NCI-H2081 treated with DMSO at 0.1 percent for 48 hours (cell line): ENCODE results near the gene SELENBP1.
"Not testable (repeated sequence)": the region's sequence is repeated elsewhere in the genome, so short reads cannot be mapped to it uniquely, and the experiment has no call there.

Experiments used
- DNase-seq: peaks from one replicate; lab custom pipeline; 2025; lab: John Stamatoyannopoulos, UW

The SELENBP1 gene

DNA sequence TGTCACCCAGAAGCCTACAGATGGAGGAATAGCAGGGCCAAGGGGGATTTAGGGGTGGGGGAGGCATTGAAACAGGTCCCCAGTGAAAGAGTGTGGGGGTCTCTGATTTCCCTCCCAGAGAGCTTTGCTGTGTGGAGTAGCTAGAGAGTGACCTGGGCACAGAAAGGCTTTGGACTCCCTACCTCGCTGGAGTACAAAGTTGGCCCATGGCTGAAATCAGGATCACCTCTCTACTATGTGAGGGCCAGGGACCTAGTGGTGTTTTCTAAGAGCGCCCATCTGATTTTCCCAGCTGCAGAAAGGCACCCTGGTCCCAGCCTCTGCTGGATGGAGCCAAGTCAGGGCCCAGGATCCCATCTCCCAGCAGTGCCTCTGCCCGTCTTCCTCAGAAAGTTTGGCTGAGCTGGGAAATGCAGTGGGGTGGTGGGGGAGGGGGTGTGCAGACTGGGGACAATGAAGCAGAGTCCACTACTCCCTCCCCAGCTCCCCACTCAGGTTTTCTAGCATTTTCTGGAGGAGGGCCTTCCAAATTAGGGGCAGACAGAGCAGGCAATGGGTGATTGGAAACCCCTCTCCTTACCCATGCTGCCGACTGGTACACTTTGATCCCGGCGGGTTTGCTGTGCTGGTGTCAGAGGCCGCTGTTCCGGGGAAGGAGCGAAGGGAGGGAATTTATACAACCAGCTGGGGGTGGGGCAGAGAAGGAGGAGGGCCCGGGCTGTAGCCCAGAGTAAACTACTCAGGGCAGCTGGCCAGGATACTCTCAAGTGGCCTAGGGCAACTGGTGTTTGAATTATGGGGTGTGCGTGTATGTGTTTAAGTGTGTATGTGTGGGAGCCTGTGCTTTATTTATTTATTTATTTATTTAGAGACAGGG lies at the start of gene SELENBP1:
SELENBP1 (minus strand) TSS at position 648 of the 877 bp plus-strand sequence; CDS start at position 584, 64 bp downstream.
- peak; percentile 67 for DNase-seq

DNA sequence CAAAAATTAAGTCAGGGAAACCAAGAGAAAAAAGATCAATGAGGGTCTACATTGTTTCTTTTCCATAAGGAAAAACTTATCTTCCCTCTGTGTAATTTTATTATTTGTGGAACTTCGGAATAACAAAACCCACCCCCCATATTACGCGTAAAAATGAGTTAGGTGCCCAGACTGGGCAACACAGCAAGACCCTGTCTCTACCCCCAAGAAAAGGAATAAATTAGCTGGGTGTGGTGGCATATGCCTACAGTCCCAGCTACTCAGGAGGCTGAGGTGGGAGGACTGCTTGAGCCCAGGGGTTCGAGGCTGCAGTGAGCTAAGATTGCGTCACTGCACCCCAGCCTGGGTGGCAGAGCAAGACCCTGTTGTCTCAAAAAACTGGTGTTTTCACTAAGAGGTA lies 47.3 kb upstream of the SELENBP1 start:
- DNase-seq: no peak

DNA sequence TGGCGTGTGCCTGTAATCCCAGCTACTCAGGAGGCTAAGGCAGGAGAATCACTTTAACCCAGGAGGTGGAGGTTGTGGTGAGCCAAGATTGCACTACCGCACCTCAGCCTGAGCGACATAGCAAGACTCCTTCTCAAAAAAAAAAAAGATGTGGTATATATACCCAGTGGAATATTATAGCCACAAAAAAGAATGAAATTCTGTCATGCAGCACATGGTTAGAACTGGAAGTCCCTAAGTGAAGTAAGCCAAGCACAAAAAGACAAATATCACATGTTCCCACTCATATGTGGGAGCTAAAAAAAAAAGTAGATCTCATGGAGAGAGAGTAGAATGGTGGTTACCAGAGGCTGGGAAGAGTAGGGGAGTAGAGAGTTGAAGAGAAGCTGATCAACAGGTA lies 45.6 kb upstream of the SELENBP1 start:
- DNase-seq: no peak

DNA sequence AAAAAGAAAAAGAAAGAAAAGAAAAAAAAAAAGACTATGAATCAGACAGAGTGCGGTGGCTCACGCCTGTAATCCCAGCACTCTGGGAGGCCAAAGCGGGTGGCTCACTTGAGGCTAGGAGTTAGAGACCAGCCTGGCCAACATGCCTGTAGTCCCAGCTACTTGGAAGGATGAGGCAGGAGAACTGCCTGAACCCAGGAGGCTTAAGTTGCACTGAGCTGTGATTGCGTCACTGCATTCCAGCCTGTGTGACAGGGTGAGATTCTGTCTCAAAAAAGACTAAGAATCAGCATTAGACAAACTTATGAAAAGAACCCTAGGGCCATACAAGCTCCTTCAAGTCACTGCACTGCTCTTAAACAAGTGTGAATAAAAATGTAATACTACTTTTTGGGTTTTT lies 43.7 kb upstream of the SELENBP1 start:
- DNase-seq: no peak

GRCh38 chr1:151411884-151412283 lies 39.4 kb upstream of the SELENBP1 start:
- DNase-seq: no peak

DNA sequence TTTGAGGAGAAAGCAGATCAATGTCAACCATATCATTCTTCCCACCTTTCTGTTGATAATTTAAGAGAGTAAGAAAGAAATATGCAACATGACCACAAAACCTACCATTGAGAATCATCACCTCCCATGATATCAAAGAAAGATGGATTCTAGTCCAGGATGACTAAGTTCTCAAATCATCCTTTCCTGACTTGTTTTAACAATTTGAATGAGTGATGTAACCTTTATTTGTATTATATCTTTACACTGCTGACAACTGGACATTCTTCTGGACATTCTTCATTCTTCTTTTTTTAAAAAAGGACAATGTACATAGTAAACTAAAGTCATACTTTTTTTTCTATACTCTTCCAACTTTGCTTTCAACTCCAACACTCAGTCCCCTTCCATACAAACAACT lies 36.4 kb upstream of the SELENBP1 start:
- no peak for DNase-seq

- DNase-seq: no peak
Measured at GRCh38 chr1:151407304-151407703, 34.8 kb upstream of the SELENBP1 start.

GRCh38 chr1:151406176-151406575 lies 33.7 kb upstream of the SELENBP1 start:
- DNase-seq: no peak

- DNase-seq: no peak
Measured at GRCh38 chr1:151405187-151405951, 32.9 kb upstream of the SELENBP1 start.

DNA sequence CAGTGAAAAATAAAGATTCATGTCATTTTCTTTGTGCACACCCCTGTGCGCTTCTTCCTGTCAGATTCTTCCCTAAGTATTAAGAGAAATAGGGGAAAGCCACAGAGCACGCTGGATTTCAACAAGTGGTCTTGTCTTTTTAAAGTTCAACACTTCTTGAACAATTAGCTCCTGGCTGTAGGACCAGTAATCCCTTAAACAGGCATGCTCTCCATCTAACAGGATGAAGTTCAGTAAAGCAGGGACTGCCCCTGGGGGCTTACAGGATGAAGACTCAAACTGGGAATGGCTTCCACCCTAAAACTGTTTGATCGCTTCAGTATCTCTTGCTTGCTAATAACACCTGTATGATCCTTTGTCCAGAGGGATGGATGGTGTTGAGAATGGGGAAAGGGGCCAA lies 31.1 kb upstream of the SELENBP1 start:
- no peak for DNase-seq

GRCh38 chr1:151402764-151403163 lies 30.3 kb upstream of the SELENBP1 start:
- no peak for DNase-seq

DNA sequence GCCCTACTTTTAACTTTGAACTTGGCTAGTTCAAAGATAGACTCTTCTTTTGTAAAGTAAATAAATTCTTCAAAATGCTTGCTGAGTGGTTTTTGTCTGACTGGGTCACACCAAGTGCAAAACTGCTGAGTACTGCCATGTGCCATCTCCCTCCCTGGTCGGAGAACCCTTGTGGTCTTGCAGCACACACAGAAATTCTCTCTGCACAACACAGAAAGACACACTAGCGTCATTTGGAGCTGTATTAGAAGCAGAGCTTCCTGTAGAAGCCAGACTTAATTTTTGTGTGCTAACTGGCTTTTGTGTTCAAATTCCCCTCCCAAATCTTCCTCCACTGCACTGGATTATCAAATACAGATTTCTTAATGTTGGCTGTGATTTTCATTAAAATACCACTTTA lies 29.4 kb upstream of the SELENBP1 start:
- DNase-seq: no peak

GRCh38 chr1:151401125-151401788 lies 28.8 kb upstream of the SELENBP1 start:
- DNase-seq: no peak

DNA sequence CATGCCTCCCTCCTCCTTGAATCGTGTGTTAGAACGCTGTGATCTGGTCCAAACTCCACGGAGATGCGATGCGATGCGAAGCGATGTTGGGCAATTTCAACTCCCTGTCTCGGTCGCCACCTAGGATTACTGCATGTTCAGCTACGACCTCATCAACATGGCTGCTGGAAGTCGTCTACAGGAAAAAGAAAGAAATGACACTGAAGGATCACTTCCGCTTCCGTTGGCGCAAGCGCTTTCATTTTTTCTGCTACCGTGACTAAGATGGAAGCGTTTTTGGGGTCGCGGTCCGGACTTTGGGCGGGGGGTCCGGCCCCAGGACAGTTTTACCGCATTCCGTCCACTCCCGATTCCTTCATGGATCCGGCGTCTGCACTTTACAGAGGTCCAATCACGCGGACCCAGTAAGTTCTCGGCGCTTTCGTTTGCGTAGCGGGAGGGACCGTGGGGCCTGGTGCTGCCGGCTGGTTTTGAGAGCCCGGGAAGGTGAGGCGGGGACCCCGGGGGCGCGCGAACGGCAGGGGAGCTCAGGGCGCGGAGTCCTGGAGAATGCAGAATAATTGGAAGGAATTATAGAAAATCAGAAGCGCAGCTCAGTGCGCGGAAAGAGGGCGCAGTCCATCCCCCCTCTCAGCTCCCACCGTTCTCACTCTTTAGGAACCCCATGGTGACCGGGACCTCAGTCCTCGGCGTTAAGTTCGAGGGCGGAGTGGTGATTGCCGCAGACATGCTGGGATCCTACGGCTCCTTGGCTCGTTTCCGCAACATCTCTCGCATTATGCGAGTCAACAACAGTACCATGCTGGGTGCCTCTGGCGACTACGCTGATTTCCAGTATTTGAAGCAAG lies 27.0 kb upstream of the SELENBP1 start, which contains the start of gene PSMB4:
PSMB4 (plus strand) TSS at position 250 of the 848 bp plus-strand sequence; CDS start at position 265, 15 bp downstream.
- peak; percentile 93 for DNase-seq

GRCh38 chr1:151396265-151396664 lies 23.8 kb upstream of the SELENBP1 start:
- DNase-seq: not testable (repeated sequence)

GRCh38 chr1:151393583-151393982 lies 21.1 kb upstream of the SELENBP1 start:
- no peak for DNase-seq

GRCh38 chr1:151391079-151391563 lies 18.6 kb upstream of the SELENBP1 start:
- DNase-seq: no peak

DNA sequence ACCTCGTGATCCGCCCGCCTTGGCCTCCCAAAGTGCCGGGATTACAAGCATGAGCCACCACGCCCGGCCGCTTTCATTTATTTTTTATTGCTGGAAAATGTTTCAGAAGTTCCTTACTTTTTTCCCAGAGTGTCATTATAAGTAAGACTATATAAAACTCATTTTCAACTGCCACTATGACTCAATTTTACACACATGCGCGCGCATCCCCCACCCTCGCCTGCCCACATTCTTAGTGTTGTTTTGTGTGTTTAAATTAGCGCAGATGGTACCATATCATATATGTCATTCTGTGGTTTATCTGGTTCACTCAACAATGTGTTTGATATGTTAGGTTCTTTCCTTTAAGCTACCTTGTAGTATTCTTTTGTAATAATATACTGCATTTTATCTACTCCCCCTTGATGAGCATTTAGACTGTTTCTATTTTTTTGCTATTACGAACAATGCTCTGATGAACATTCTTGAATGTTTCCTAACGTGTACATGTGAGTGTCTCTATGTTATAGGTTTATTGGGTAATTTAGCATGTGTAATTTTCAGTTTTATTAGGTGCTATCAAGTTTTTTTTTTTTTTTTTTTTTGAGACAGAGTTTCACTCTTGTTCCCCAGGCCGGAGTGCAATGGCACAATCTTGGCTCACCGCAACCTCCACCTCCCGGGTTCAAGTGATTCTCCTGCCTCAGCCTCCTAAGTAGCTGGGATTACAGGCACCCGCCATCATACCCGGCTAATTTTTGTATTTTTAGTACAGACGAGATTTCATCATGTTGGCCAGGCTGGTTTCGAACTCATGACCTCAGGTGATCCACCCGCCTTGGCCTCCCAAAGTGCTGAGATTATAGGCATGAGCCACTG lies 17.9 kb upstream of the SELENBP1 start:
- DNase-seq: not testable (repeated sequence)

DNA sequence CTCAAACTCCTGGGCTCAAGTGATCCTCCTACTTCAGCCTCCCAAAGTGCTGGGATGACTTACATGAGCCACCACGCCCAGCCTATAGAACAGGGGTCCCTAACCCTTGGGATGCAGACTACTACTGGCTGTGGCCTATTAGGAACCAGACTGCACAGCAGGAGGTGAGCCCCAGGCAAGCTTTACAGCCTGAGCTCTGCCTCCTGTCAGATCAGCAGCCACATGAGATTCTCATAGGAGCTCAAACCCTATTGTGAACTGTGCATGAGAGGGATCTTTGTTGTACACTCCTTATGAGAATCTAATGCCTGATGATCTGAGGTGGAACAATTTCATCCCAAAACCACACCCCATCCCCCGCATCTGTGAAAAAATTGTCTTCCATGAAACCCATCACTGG lies 13.5 kb upstream of the SELENBP1 start:
- DNase-seq: no peak

GRCh38 chr1:151384584-151384983 lies 12.1 kb upstream of the SELENBP1 start:
- no peak for DNase-seq
